GM10266 (cell line): ENCODE measurements around the gene STARD7.
A peak's percentile ranks its signal among the peaks of the same experiment; 100 is the strongest.

Experiments used
- DNase-seq: peaks from one replicate; pipeline ENCODE4 v3.0.0; 2012; ENCODE audit errors: extremely low spot score
- CTCF ChIP-seq: IDR thresholded peaks from 2 replicates; pipeline ENCODE4 v1.5.1; 2012; ENCODE audit warnings: mild to moderate bottlenecking, low read depth; ENCODE audit not compliant: control insufficient read depth, insufficient read depth; ENCODE audit errors: missing control alignments

The STARD7 gene

GRCh38 chr2:96212339-96212738 lies 3.7 kb upstream of the STARD7 start:
- no peak for TF ChIP-seq CTCF
- no peak for DNase-seq

- TF ChIP-seq CTCF: no peak
- DNase-seq: no peak
Measured at GRCh38 chr2:96209729-96210085, 1.1 kb upstream of the STARD7 start.

GRCh38 chr2:96209011-96209728 lies 543 bp upstream of the STARD7 start:
- TF ChIP-seq CTCF: no peak
- DNase-seq: no peak

- peak; percentile 42 for DNase-seq
- TF ChIP-seq CTCF: no peak
Measured at GRCh38 chr2:96207774-96208142, 869 bp downstream of the STARD7 start.

GRCh38 chr2:96207073-96207773 lies 1.4 kb downstream of the STARD7 start:
- no peak for DNase-seq
- TF ChIP-seq CTCF: no peak

GRCh38 chr2:96205888-96206287 lies 2.7 kb downstream of the STARD7 start:
- DNase-seq: no peak
- TF ChIP-seq CTCF: no peak
